Left forelimb (tissue), 1 donor: ENCODE measurements around the gene NRXN2.
A peak's percentile ranks its signal among the peaks of the same experiment; 100 is the strongest.

Experiments used
- DNase-seq: peaks from one replicate; pipeline ENCODE4 v3.0.0-alpha.2; 2018; ENCODE audit warnings: low spot score

NRXN2 gene

GRCh38 chr11:64759131-64759721 is 36.2 kb upstream of the NRXN2 start:
- peak; percentile 67 for DNase-seq

GRCh38 chr11:64758330-64759079 is 35.5 kb upstream of the NRXN2 start:
- no peak for DNase-seq

GRCh38 chr11:64757549-64758329 is 34.7 kb upstream of the NRXN2 start:
- DNase-seq = peak; percentile 60

- no peak for DNase-seq
These were observed 32.8 kb upstream of the NRXN2 start for GRCh38 chr11:64755681-64756361.

GRCh38 chr11:64754919-64755662 is 32.1 kb upstream of the NRXN2 start:
- no peak for DNase-seq

GRCh38 chr11:64754124-64754918 is 31.3 kb upstream of the NRXN2 start:
- DNase-seq = peak; percentile 58

- DNase-seq = peak; percentile 56
These were observed 30.6 kb upstream of the NRXN2 start for GRCh38 chr11:64753380-64754123.

GRCh38 chr11:64753019-64753379 is 30.0 kb upstream of the NRXN2 start:
- DNase-seq = no peak

- peak; percentile 60 for DNase-seq
These were observed 29.4 kb upstream of the NRXN2 start for GRCh38 chr11:64752175-64752970.

- no peak for DNase-seq
These were observed 28.6 kb upstream of the NRXN2 start for GRCh38 chr11:64751580-64751979.

- peak; percentile 58 for DNase-seq
These were observed 28.1 kb upstream of the NRXN2 start for GRCh38 chr11:64751136-64751535.

GRCh38 chr11:64750361-64751054 is 27.5 kb upstream of the NRXN2 start:
- no peak for DNase-seq

GRCh38 chr11:64747961-64748665 is 25.1 kb upstream of the NRXN2 start:
- no peak for DNase-seq

- no peak for DNase-seq
These were observed 23.5 kb upstream of the NRXN2 start for GRCh38 chr11:64746486-64746885.

GRCh38 chr11:64745521-64746328 is 22.7 kb upstream of the NRXN2 start:
- peak; percentile 77 for DNase-seq

- no peak for DNase-seq
These were observed 22.2 kb upstream of the NRXN2 start for GRCh38 chr11:64745189-64745520.

GRCh38 chr11:64744544-64745188 is 21.7 kb upstream of the NRXN2 start:
- DNase-seq = no peak
